HepG2 (cell line): Measurements from ENCODE around the gene ZNF559. TPM values are rescaled to one million over a fixed set of nuclear protein-coding genes. Genes with fewer than 3 reads are reported as not detected.
A peak's percentile ranks its signal among the peaks of the same experiment; 100 is the strongest.

Experiments used
- GZF1 ChIP-seq: sonication (generic); formaldehyde crosslinking; IDR thresholded peaks from 2 replicates; pipeline ENCODE4 v1.5.1; 2020; ENCODE audit warnings: mild to moderate bottlenecking, missing genetic modification reagents
- KMT2B ChIP-seq: IDR thresholded peaks from 2 replicates; pipeline ENCODE4 v1.6.1; 2016; ENCODE audit warnings: missing genetic modification reagents, missing compliant biosample characterization
- MAFG ChIP-seq: sonication (generic); formaldehyde crosslinking; IDR thresholded peaks from 2 replicates; pipeline ENCODE4 v1.5.1; 2020; ENCODE audit warnings: mild to moderate bottlenecking, missing genetic modification reagents
- NPAS2 ChIP-seq: sonication (generic); formaldehyde crosslinking; IDR thresholded peaks from 2 replicates; pipeline ENCODE4 v1.8.0; 2022; ENCODE audit warnings: mild to moderate bottlenecking, missing genetic modification reagents, borderline replicate concordance
- PBX3 ChIP-seq: sonication (generic); formaldehyde crosslinking; IDR thresholded peaks from 2 replicates; pipeline ENCODE4 v1.8.1; 2023; ENCODE audit warnings: missing genetic modification reagents, inconsistent platforms, borderline replicate concordance
- SMYD3 ChIP-seq: sonication (generic); formaldehyde crosslinking; IDR thresholded peaks from 2 replicates; pipeline ENCODE4 v1.8.1; 2023; ENCODE audit warnings: mild to moderate bottlenecking, missing genetic modification reagents
- ZBTB7A ChIP-seq: sonication (generic); formaldehyde crosslinking; IDR thresholded peaks from 2 replicates; pipeline ENCODE4 v1.8.0; 2022; ENCODE audit warnings: mild to moderate bottlenecking, missing genetic modification reagents
- ZNF496 ChIP-seq: sonication (generic); formaldehyde crosslinking; IDR thresholded peaks from 2 replicates; pipeline ENCODE4 v1.8.1; 2023; ENCODE audit warnings: mild to moderate bottlenecking, moderate library complexity, missing genetic modification reagents; ENCODE audit not compliant: insufficient replicate concordance
- ZNF788 ChIP-seq: sonication (generic); formaldehyde crosslinking; IDR thresholded peaks from 2 replicates; pipeline ENCODE4 v1.5.0; 2020; ENCODE audit warnings: mild to moderate bottlenecking, missing genetic modification reagents, borderline replicate concordance
- polyA plus RNA-seq, 8 experiments: library from polyadenylated mRNA; depleted of rRNA in 3 of 8; stranded (reverse) in 7 of 8; unstranded in 1 of 8; fragments of >200 nt; fragmentation: Illumina TruSeq in 4 of 8; extraction: Trizol in 4 of 8; gene quantifications; 2 replicates each; pipeline versions ENCODE4 v1.2.1 to v1.2.3, GENCODE V29; 2011 to 2016; ENCODE audit warnings: low read depth in 4 of 8, missing spikeins in 1 of 8, mixed read lengths in 1 of 8; ENCODE audit not compliant: insufficient read depth in 1 of 8
- total RNA-seq, 5 experiments: library from RNA; depleted of rRNA; stranded (reverse); fragments of >200 nt; fragmentation: Illumina TruSeq; extraction: Trizol; gene quantifications; 2 replicates each; pipeline ENCODE4 v1.2.3, GENCODE V29; 2016; ENCODE audit warnings: low read depth in 1 of 5
- TF ChIP-seq, protein P1 (sequence below), 2 experiments: fragments of 450-650 bp in 1 of 2; sonication (generic) in 1 of 2; formaldehyde crosslinking; IDR thresholded peaks; 2 replicates each; pipeline versions ENCODE4 v1.5.0 to v1.8.0; 2020 to 2022; ENCODE audit warnings: mild to moderate bottlenecking in 1 of 2, missing genetic modification reagents in 1 of 2

Gene ZNF559
- total and polyA plus RNA-seq, 2 of the 13 experiments (the other 11 are each of a cell fraction or from before 2014, with no cell fraction given) = 6.3 to 9.8 TPM

- TF ChIP-seq ZNF496 (CRISPR knock-in tag) (no peak), NPAS2 (CRISPR knock-in tag) (no peak), ZBTB7A (CRISPR knock-in tag) (no peak), MAFG (CRISPR knock-in tag) (no peak), SMYD3 (no peak), GZF1 (CRISPR knock-in tag) (no peak), KMT2B (CRISPR knock-in tag) (no peak; the same call in 1 of the 2 replicates), ZNF788 (CRISPR knock-in tag) (peak; percentile 12; the same call in 1 of the 2 replicates), PBX3 (CRISPR knock-in tag) (no peak)
- TF ChIP-seq, protein P1, sequence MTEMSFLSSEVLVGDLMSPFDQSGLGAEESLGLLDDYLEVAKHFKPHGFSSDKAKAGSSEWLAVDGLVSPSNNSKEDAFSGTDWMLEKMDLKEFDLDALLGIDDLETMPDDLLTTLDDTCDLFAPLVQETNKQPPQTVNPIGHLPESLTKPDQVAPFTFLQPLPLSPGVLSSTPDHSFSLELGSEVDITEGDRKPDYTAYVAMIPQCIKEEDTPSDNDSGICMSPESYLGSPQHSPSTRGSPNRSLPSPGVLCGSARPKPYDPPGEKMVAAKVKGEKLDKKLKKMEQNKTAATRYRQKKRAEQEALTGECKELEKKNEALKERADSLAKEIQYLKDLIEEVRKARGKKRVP (CRISPR knock-in tag; IDR thresholded peaks at IDR 0.05) = no peak
- TF ChIP-seq, all 625 proteins: peak for 47
Observed at GRCh38 chr19:9309139-9309973, 14.6 kb upstream of the ZNF559 start, which contains the start of gene ZNF699 (continued).
